WI38 (cell line): ENCODE results near the gene DOCK1.

Experiments
- H3K4me3 ChIP-seq: 2 replicates; pipeline ENCODE4 v1.5.1; 2011; ENCODE audit warnings: low read depth, mild to moderate bottlenecking, control low read depth, low read length
- TF ChIP-seq, protein P1 (sequence below): IDR thresholded peaks from 2 replicates; pipeline ENCODE4 v1.5.1; 2012; ENCODE audit warnings: low read depth, mild to moderate bottlenecking, control low read depth, low read length

DOCK1 gene

DNA sequence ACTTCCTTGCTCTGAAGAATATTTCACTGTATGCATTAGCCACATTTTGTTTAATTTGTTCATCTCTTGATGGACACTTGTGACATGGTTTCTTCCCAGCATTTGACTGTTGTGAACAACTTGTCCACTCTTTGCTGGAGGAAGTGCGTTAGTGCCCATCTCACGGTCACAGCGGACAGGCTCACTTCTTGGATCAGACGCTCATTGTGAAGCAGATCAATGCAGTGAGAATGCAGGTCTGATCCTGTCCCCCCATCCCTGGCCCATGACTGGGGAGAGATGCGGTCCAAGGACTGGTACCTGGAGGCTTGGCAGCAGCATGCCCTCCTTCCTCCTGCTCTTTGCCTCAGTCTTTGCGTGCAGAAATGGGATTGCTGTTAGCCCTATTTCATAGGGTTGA is 41.5 kb downstream of the DOCK1 start:
- H3K4me3 ChIP-seq = no peak overlapping the region
- TF ChIP-seq, protein P1, sequence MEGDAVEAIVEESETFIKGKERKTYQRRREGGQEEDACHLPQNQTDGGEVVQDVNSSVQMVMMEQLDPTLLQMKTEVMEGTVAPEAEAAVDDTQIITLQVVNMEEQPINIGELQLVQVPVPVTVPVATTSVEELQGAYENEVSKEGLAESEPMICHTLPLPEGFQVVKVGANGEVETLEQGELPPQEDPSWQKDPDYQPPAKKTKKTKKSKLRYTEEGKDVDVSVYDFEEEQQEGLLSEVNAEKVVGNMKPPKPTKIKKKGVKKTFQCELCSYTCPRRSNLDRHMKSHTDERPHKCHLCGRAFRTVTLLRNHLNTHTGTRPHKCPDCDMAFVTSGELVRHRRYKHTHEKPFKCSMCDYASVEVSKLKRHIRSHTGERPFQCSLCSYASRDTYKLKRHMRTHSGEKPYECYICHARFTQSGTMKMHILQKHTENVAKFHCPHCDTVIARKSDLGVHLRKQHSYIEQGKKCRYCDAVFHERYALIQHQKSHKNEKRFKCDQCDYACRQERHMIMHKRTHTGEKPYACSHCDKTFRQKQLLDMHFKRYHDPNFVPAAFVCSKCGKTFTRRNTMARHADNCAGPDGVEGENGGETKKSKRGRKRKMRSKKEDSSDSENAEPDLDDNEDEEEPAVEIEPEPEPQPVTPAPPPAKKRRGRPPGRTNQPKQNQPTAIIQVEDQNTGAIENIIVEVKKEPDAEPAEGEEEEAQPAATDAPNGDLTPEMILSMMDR = no peak

DNA sequence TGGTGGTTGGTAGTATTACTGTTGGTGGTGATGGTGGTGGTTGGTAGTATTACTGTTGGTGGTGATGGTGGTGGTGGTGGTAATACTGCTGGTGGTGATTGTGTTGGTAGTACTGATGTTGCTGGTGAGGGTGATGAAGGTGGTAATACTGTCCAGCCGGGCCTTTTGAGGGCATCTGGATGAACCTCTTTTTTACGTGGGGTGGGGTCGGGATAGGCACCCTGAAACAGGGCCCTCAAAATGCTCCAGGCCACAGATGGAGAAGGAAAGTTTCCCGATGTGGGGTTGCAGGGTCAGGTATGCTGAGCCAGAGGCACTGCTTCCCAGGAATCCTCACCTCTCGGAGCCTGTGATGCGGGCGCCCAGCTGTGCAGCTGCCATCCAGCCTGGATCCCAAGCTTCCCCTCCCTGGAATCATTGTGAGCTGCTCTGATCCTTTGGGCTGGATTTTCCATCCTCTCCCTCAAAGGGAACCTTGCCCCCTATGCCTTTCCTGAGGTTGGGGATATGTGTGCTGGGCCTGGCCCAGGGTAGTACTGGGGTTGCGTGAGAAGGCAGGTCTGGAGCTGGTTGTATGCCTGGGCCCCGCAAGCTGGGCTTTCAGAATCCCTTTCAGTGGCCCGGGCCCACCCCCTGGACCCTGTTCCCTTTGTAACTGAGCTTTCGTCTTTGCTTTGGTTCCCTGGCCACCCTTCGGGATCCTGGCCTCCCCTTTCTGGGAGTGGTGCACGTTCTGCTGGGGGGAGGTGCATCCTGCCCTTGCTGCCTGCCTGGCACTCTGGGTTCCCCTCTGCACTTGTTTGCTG is 43.3 kb downstream of the DOCK1 start:
- no peak overlapping the region for H3K4me3 ChIP-seq
- TF ChIP-seq, protein P1 = no peak

DNA sequence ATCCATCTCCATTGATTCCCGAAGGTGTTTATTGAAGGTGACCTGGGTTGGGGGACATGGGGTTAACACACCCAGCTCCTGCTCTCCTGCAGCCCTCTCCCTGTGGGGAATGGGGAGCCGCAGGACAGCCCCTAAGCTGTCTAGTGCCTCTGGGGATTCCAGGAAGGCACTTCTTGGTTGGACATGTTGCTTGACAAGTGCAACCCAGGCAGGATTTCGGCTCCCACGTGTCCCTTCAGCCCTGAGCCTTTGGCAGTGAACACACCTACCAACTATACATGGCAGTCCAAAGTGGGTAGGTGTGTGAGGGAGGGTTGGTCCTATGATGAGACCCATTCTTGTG is 43.9 kb downstream of the DOCK1 start:
- TF ChIP-seq, protein P1 = no peak

DNA sequence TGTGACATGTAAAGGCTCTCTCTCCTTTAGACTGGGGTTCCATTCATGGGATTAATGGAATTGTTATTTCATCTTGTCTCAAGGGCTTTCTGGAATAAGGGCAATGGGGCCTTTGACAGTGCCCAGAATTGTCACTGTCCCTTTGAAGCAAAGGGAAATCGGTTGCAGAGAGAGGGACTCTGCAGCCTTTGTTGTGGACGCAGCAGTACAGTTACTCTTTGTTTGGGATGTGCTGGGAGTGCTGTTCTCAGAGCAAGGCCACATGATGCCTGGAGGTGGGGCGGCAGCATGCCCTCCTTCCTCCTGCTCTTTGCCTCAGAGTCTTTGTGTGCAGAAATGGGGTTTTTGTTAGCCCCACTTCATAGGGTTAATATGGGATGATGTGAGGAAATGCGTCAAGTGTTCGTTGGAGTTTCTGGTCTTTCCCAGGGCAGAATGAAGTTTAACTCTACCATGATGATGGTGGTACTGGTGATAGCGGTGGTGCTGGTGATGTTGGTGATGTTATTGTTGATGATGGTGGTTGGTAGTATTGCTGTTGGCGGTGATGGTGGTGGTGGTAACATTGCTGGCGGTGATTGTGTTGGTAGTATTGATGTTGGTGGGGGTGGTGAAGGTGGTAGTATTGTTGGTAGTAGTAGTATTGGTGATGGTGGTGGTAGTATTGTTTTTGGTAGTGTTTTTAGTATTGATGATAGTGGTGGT is 45.3 kb downstream of the DOCK1 start:
- no peak overlapping the region for H3K4me3 ChIP-seq
- TF ChIP-seq, protein P1 = no peak

More for the DNA sequence above, 43.9 kb downstream of the DOCK1 start:
- no peak overlapping the region for H3K4me3 ChIP-seq

DNA sequence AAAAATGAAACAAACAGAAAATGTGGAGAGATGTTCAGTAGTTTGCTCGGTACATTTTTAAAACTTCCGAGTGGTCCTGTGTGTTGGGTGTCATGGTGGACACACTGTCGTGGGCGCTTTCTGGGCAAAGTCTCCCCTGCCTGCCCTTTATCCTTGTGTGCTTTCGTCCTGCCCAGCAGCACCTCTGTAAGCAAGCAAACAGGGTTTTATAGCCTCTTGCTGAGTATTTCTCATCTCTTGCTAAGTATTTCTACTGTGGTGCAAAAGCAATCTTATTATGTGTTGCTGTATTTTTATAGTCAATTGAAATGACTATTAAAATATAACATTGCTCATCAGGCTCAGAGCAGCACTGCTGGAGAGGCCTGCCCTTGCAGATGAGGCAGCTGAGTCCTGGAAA is 48.7 kb downstream of the DOCK1 start:
- TF ChIP-seq, protein P1 = no peak
- no peak overlapping the region for H3K4me3 ChIP-seq

DNA sequence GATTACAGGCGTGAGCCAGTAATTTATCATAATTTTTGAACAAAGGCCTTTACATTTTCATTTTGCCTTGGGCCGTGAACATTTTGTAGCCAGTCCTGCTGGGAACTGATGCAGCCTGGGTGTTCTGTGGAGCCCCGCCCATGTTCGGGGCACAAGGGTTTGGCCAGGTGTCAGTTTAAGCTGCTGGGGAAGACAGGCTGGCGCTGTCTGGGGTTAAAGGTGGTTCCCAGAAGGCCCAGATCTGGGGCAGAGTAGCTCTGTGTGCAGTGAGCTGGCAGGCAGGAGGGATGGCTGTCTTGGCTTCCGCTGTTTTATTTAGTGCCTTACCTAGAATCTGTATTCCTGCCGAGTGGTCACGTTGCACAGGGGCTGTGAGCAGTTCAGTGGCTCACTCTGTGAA is 50.2 kb downstream of the DOCK1 start:
- H3K4me3 ChIP-seq = no peak overlapping the region
- TF ChIP-seq, protein P1 = no peak
